M059J (cell line): ENCODE data around the gene SBF2. TPM values are rescaled to one million over a fixed set of nuclear protein-coding genes. Genes with fewer than 3 reads are reported as not detected.
"Not testable (repeated sequence)": the region's sequence is repeated elsewhere in the genome, so short reads cannot be mapped to it uniquely, and the experiment has no call there.

Experiments used
- DNase-seq: peaks from one replicate; pipeline ENCODE4 v3.0.0-alpha.2; 2012; ENCODE audit warnings: low read depth
- total RNA-seq: library from RNA; depleted of rRNA; stranded (reverse); fragments of >200 nt; shearing (Covaris generic); gene quantifications from 2 replicates; pipeline ENCODE4 v1.2.3, GENCODE V29; 2014

The SBF2 gene
- total RNA-seq, 1 experiment from 2014 or later, result 30.5 TPM

- DNase-seq, result peak; percentile 7
Observed at GRCh38 chr11:10197091-10197490, 96.9 kb downstream of the SBF2 start.

DNA sequence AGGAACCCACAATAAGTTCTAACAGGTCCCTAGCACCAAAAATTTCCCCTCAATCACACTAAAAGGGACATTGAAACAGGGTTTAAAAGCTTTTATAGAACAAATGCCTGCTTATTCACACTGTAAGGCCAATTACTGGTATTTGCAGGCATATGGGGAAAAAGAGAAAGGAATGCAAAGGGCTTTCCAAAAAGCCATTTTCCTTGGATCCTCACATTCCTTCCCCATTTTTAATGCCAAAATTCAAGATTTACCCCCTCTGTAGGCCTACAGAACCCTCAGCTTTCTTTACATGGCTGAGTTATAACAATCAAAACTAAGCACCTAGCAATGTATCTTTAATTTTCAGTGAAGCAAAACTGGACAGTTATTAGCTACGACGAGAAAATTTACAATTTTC, 102.0 kb downstream of the SBF2 start:
- no peak for DNase-seq

- DNase-seq, result peak; percentile 67
Observed at GRCh38 chr11:10181811-10182210, 112.2 kb downstream of the SBF2 start.

DNA sequence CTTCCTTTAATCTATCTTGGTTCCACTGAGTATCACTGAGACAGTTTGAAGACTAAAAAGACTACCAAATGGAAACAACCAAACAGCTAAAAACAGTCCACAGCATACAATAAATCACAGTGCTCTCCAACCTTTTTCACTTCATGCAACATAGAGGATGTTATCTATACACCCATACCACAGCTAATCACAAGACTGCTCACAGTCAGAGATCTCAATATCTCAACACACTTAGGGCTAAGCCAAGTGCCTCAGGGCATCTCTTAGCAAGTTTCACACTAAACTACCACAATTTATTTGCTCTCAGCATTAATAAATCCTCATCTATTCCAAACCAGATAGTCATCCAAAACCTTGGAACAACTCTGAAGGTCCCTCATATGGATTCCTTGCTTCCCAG, 129.4 kb downstream of the SBF2 start:
- peak; percentile 56 for DNase-seq

DNA sequence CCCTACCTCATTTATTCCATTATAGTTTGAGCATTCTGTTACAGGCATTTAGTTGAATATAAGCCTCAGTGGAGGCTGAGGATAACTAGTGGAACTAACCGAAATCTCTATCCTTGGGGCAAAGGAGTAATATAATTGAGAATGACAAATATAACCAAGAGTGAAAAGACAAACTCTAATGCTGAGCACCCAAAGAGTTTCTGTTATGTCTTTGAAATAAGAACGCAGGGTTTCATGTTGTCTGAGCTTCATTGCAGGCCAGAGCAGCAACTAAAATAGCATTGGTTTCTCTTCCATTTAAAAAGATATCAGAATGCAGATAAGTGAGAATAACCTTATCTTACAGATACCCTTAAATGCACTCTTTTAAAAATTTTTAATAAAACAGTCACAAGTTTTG, 131.8 kb downstream of the SBF2 start:
- DNase-seq, result no peak

DNA sequence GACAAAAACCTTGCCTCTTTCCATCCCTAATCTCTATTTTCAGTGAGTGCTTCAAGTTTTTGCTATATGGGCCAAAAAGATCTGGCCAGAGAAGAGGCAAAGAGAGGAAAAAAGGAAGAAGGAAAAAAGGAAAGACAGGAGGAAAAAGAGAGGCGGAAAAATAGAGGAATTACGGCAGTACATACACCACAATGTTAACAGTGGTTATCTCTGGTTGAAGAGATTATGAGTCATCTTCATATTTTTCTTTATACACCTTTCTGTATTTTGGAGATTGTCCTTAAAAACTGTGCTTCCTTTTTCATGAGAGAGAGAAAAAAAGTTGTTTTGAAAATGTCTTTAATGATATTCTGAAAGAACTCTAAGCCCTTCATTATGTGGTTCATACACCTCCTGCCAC, 133.7 kb downstream of the SBF2 start:
- peak; percentile 11 for DNase-seq

DNA sequence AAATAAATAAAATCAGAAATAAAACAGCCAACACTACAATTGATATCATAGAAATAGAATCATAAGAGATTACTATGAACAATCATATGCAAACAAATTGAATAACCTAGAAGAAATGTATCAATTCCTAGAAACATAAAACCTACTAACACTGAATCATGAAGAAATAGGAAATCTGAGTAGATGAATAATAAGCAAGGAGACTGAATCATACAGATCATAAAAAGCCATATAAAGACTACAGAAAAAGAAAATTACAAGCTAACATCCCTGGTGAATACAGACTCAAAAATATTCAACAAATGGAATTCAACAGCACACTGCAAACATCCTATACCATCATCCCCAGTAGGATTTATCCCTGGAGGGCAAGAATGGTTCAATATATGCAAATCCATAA, 135.6 kb downstream of the SBF2 start:
- DNase-seq, result no peak

DNA sequence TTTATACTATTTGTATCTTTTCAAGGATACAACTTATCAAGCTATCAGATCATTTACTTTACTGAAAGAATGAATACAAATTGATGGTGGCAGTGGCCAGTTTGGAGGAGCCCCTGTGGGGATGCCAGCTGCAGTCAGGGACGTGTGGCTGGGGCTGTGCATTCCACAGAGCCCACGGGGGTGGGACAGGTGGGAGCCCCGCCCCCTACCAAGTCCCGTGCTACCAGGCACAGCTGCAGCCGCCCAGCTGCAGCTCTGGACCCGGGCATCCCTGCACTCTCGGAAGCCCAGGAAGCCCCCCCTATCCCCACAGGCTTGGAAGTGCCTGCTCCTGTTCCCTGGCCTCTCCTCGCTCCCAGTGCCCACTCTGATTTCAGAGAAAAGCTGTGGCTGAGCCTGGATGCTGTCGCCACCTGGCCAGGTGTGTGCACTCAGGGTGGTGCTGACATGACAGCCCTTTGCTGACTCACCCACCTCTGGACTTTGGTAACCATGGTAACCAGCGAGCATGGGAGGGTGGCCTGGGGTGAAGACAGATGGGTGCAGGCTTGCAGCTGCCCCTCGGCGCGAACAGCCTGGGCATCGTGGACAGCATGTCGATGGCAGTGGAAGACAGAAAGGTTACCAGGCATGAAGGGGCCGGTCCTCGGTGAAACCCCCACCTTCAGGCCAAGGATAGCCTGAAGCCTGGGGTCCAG, 138.1 kb downstream of the SBF2 start:
- peak; percentile 15 for DNase-seq

- no peak for DNase-seq
Observed at GRCh38 chr11:10150800-10151199, 143.2 kb downstream of the SBF2 start.

DNA sequence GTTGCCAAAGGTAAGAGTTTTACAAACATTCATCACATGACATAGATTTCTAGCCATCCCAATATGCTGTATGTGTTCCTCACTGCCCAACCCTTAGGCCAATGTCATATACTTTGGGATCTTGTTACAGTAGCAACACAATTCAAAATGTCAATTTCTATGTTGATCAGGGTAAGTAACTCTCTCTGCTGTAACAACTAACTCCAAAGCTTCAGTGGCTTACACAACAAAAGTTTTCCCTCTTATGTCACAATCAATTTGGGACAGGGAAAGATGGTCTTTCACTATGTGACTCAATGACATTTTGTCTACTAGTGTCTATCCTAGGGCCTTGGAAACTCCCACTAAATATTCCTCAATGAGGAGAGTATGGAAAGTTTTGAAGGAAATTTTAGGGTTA, 144.5 kb downstream of the SBF2 start:
- no peak for DNase-seq

- DNase-seq, result no peak
Observed at GRCh38 chr11:10147195-10147594, 146.8 kb downstream of the SBF2 start.

DNA sequence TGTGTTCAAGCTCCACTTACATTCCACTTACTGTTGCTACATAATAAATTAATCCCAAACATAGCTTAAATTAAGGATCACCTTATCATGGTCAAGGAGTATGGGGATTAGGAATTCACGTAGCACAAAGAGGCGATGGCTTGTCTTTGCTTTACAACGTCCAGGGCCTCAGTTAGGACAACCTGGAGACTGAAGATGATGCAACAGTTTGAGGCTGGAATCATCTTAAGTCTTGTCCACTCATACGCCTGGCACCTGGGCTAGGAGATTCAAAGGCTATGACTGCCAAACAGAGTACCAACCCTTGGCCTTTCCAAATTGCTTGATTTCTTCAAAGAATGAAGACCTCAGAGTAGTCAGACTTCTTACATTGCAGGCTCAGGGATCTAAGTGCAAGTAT, 149.1 kb downstream of the SBF2 start:
- no peak for DNase-seq

DNA sequence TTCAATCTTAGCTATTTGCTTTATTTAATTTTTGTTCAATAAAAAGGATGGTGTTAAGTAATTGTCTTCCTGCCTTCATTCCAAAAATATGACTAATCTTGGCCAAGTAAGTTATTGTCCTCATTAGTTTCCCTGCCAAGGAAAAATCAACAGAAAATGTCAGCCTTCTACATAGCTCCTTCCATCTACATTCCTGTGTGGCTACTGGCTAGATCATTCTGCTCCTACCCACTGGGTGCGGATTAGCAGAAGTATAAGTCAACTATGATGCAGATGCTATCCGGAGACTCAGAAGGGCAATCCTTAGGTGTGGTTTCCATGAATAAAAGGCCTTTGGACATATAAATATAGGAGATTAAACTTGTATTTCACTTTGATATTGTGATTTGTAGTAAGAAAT, 154.4 kb downstream of the SBF2 start:
- DNase-seq, result peak; percentile 75

DNA sequence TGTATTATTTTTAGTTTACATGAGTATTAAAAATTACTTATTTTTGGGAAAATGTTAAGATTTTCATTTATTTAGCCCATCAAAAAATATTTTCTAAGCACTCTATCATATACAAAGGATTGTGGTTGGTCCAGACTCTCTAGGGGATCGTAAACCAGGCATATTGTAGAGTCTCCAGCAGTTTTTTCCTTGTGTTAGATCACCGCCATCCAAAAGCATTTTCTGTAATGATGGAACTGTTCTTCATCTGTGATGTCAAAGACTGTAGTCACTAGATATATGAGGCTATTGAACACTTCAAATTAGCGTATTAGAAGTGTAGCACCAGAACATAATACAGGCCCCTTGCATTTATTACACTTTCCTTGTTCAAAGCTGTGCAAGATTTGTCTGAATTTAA, 154.9 kb downstream of the SBF2 start:
- no peak for DNase-seq

GRCh38 chr11:10134975-10135481, 159.0 kb downstream of the SBF2 start:
- no peak for DNase-seq

DNA sequence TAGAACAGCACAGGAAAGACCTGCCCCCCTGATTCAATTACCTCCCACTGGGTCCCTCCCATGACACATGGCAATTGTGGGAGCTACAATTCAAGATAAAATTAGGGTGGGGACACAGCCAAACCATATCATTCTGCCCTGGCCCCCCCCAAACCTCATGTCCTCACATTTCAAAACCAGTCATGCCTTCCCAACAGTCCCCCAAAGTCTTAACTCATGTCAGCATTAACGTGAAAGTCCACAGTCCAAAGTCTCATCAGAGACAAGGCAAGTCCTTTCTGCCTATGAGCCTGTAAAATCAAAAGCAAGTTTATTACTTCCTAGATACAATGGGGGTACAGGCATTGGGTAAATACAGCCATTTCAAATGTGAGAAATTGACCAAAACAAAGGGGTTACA, 159.8 kb downstream of the SBF2 start:
- not testable (repeated sequence) for DNase-seq

DNA sequence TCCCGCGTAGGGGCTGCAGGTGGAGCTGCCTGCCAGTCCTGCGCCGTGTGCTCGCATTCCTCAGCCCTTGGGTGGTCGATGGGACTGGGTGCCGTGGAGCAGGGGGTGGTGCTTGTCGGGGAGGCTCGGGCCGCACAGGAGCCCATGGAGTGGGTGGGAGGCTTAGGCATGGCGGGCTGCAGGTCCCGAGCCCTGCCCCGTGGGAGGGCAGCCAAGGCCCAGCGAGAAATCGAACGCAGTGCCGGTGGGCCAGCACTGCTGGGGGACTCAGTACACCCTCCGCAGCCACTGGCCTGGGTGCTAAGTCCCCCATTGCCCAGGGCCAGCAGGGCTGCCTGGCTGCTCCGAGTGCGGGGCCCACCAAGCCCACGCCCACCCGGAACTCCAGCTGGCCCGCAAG, 160.8 kb downstream of the SBF2 start:
- not testable (repeated sequence) for DNase-seq

GRCh38 chr11:10130875-10131274, 163.1 kb downstream of the SBF2 start:
- no peak for DNase-seq

- not testable (repeated sequence) for DNase-seq
Observed at GRCh38 chr11:10129184-10129583, 164.8 kb downstream of the SBF2 start.

- no peak for DNase-seq
Observed at GRCh38 chr11:10125522-10126133, 168.4 kb downstream of the SBF2 start.

DNA sequence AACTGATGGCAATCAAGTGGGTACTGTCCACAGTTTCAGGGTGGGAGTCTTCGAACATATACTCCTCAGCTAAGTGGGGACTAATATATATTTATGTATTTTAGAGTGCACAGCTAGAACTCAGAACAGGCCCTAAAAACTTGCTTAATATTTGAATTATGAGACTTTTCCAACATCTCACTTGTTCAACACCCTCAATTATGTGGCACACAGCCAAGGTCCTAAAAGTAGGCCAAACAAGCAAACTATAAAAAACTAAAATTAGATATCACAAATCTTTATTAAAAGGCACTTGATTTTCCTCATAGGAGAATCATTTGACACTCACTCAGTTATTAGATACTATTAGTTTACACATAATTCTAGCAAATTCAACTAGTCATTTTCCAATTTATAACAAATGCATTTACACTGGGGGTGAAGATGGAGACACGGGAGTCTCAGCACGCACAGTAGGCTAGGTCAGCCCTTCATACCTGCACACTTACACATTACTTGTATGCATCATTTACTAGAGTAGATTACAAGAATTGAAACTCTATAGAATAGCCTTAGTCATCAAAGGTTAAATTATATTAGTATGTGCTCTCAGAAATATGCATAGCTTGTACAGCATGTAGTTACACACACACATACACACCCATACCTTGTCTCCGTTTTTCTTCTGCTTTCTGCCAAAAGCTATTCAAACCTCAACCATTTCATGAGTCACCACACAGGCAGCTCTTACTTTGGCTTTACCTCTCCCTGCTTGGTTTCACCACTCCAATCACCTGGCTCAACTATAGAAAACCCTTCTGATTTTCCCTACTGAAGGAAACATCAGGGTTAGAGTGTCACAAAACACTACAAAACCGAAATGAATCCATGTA, 171.5 kb downstream of the SBF2 start:
- peak; percentile 84 for DNase-seq

DNA sequence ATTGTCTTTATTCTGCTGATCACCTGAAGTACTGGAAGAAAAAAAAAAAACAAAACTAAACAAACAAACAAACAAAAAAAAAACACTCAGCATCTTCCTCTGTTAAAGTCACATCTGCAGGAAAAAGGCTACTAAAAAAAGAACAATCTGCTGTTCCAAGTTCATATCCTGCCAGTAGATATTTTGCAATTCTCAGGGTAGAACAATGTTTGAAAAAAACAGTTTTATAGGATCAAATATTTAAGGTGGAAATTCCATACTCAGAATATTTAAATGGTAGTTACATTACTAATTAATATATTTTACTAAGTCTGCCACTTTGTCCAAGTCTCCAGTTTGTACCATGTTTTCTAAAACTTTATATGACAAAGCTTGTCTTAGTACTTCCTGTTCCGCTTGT, 175.2 kb downstream of the SBF2 start:
- no peak for DNase-seq
